Measurements from ENCODE around the gene JPH2. TPM values are rescaled to one million over a fixed set of nuclear protein-coding genes. Genes with fewer than 3 reads are reported as not detected.

The JPH2 gene
- total and polyA plus RNA-seq, 10 of the 15 experiments (the other 5 are each of a cell fraction or from before 2014, with no cell fraction given), result 0.16 TPM; not detected in 9

- TF ChIP-seq SREBF2 (IDR thresholded peaks at IDR 0.05; ENCODE audit: low read length), result no peak
- no peak for TF ChIP-seq ZBTB11 (CRISPR knock-in tag; IDR thresholded peaks at IDR 0.05)
- TF ChIP-seq KLF5 (IDR thresholded peaks at IDR 0.05; ENCODE audit: partially characterized antibody), result no peak
- TF ChIP-seq E2F8 (IDR thresholded peaks at IDR 0.05; ENCODE audit: low read depth, partially characterized antibody), result no peak
- TF ChIP-seq, protein P1, sequence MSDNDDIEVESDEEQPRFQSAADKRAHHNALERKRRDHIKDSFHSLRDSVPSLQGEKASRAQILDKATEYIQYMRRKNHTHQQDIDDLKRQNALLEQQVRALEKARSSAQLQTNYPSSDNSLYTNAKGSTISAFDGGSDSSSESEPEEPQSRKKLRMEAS (IDR thresholded peaks at IDR 0.05; ENCODE audit: low read depth, low read length), result no peak
Observed at GRCh38 chr20:44071526-44072111, 115.4 kb downstream of the JPH2 start (continued).

All from GM12878 (cell line).